Measurements from ENCODE around the gene PRCD. TPM values are rescaled to one million over a fixed set of nuclear protein-coding genes. Genes with fewer than 3 reads are reported as not detected.

The PRCD gene
- total RNA-seq, 1 donor from 2014 or later, result 0.54 TPM

- no peak overlapping the region for H3K27ac Mint-ChIP-seq (ENCODE audit: unreplicated experiment)
- no peaks in the 10 kb centered on the region for H3K9me3 Mint-ChIP-seq (ENCODE audit: unreplicated experiment)
- DNase-seq (ENCODE audit: low spot score), result no peak
- H3K36me3 Mint-ChIP-seq (ENCODE audit: low read depth, unreplicated experiment), result peaks cover 3% of the 10 kb centered on the region
- H3K27me3 Mint-ChIP-seq (ENCODE audit: unreplicated experiment), result peaks cover 10% of the 10 kb centered on the region
- TF ChIP-seq, protein P1, sequence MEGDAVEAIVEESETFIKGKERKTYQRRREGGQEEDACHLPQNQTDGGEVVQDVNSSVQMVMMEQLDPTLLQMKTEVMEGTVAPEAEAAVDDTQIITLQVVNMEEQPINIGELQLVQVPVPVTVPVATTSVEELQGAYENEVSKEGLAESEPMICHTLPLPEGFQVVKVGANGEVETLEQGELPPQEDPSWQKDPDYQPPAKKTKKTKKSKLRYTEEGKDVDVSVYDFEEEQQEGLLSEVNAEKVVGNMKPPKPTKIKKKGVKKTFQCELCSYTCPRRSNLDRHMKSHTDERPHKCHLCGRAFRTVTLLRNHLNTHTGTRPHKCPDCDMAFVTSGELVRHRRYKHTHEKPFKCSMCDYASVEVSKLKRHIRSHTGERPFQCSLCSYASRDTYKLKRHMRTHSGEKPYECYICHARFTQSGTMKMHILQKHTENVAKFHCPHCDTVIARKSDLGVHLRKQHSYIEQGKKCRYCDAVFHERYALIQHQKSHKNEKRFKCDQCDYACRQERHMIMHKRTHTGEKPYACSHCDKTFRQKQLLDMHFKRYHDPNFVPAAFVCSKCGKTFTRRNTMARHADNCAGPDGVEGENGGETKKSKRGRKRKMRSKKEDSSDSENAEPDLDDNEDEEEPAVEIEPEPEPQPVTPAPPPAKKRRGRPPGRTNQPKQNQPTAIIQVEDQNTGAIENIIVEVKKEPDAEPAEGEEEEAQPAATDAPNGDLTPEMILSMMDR (IDR thresholded peaks at IDR 0.05; ENCODE audit: unreplicated experiment), result no peak
- H3K4me1 Mint-ChIP-seq (ENCODE audit: unreplicated experiment), result peaks cover 4% of the 10 kb centered on the region
- no peak overlapping the region for H3K4me3 Mint-ChIP-seq (ENCODE audit: unreplicated experiment)
Measured at GRCh38 chr17:76568811-76569221, 29.0 kb downstream of the PRCD start.

GRCh38 chr17:76569607-76570279 is 29.9 kb downstream of the PRCD start:
- H3K27me3 Mint-ChIP-seq (ENCODE audit: unreplicated experiment), result peaks cover 10% of the 10 kb centered on the region
- H3K4me3 Mint-ChIP-seq (ENCODE audit: unreplicated experiment), result no peak overlapping the region
- H3K4me1 Mint-ChIP-seq (ENCODE audit: unreplicated experiment), result peaks cover 4% of the 10 kb centered on the region
- H3K27ac Mint-ChIP-seq (ENCODE audit: unreplicated experiment), result no peak overlapping the region
- no peaks in the 10 kb centered on the region for H3K9me3 Mint-ChIP-seq (ENCODE audit: unreplicated experiment)
- no peak for DNase-seq (ENCODE audit: low spot score)
- H3K36me3 Mint-ChIP-seq (ENCODE audit: low read depth, unreplicated experiment), result peaks cover 3% of the 10 kb centered on the region
- TF ChIP-seq, protein P1 (IDR thresholded peaks at IDR 0.05; ENCODE audit: unreplicated experiment), result no peak

GRCh38 chr17:76570457-76570856 is 30.6 kb downstream of the PRCD start:
- TF ChIP-seq, protein P1 (IDR thresholded peaks at IDR 0.05; ENCODE audit: unreplicated experiment), result no peak
- no peak for DNase-seq (ENCODE audit: low spot score)
- H3K36me3 Mint-ChIP-seq (ENCODE audit: low read depth, unreplicated experiment), result peaks cover 7% of the 10 kb centered on the region

DNA sequence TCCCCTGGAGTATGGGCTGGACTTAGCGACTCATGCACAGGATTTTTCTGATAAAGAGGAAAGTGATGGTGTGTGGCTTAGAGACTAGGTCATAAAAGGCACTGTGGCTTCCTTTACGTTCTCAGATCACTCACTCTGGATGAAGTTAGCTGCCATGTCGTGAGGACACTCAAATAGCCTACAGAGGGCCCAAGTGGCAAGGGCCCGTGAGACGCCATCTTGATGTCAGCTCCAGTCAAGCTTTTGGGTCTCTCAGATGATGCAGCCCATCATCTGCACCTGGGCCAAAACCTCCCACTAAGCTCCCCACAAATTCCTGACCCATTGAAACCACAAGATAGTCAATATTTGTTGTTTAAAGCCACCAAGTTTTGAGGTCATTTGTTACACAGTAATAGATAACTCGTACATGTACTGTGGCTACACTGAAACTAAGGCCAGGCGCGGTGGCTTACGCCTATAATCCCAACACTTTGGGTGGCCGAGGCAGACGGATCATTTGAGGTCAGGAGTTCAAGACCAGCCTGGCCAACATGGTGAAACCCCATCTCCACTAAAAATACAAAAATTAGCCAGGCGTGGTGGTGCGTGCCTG is 31.1 kb downstream of the PRCD start:
- DNase-seq (ENCODE audit: low spot score), result no peak
- peaks cover 12% of the 10 kb centered on the region for H3K27me3 Mint-ChIP-seq (ENCODE audit: unreplicated experiment)
- H3K36me3 Mint-ChIP-seq (ENCODE audit: low read depth, unreplicated experiment), result peaks cover 7% of the 10 kb centered on the region
- peaks cover 4% of the 10 kb centered on the region for H3K4me1 Mint-ChIP-seq (ENCODE audit: unreplicated experiment)
- H3K4me3 Mint-ChIP-seq (ENCODE audit: unreplicated experiment), result no peak overlapping the region
- TF ChIP-seq, protein P1 (IDR thresholded peaks at IDR 0.05; ENCODE audit: unreplicated experiment), result no peak
- no peaks in the 10 kb centered on the region for H3K9me3 Mint-ChIP-seq (ENCODE audit: unreplicated experiment)
- H3K27ac Mint-ChIP-seq (ENCODE audit: unreplicated experiment), result no peak overlapping the region

More at GRCh38 chr17:76570457-76570856, 30.6 kb downstream of the PRCD start:
- H3K4me1 Mint-ChIP-seq (ENCODE audit: unreplicated experiment), result peaks cover 4% of the 10 kb centered on the region
- H3K9me3 Mint-ChIP-seq (ENCODE audit: unreplicated experiment), result no peaks in the 10 kb centered on the region
- no peak overlapping the region for H3K4me3 Mint-ChIP-seq (ENCODE audit: unreplicated experiment)
- H3K27me3 Mint-ChIP-seq (ENCODE audit: unreplicated experiment), result peaks cover 14% of the 10 kb centered on the region
- H3K27ac Mint-ChIP-seq (ENCODE audit: unreplicated experiment), result no peak overlapping the region

Data from endothelial cell (in vitro differentiated cells).